HepG2 (cell line): Measurements from ENCODE around the gene PSMB4. TPM values are rescaled to one million over a fixed set of nuclear protein-coding genes. Genes with fewer than 3 reads are reported as not detected.
A peak's percentile ranks its signal among the peaks of the same experiment; 100 is the strongest.

Experiments
- ATAC-seq: fragments of 200-7000 bp; cut with Tn5 transposase; 3 replicates; pipeline ENCODE4 v1.9.1; 2020; ENCODE audit warnings: mild to moderate bottlenecking, moderate library complexity
- BruUV-seq: library from RNA; stranded (reverse); fragments of 400-500 nt; replicated peaks from 2 replicates; lab custom pipeline; 2021; lab: Mats Ljungman, UMichigan
- CTCF ChIA-PET: fragments of 300-600 bp; formaldehyde crosslinking; extraction: SDS; loops from one replicate; lab custom pipeline; 2021; ENCODE audit warnings: low total read pairs, inconsistent platforms, low intra/inter-chr PET ratio; lab: Yijun Ruan, JAX
- POLR2A ChIA-PET: fragments of 350-600 bp; sonication (Branson Sonifier 250); formaldehyde crosslinking; loops from one replicate; lab custom pipeline; 2020; ENCODE audit warnings: antibody characterized with exemption, inconsistent platforms; lab: Yijun Ruan, JAX
- DNase-seq: peaks from one replicate; pipeline ENCODE4 v3.0.0-alpha.2; 2015; ENCODE audit warnings: low spot score
- FAIRE-seq: peaks from 3 replicates; lab custom pipeline; 2011; peaks lifted over from hg19 to GRCh38; lab: Jason Lieb, UNC
- H2AFZ ChIP-seq: one replicate; pipeline ENCODE4 v1.6.1; 2011; ENCODE audit warnings: low read length, inconsistent platforms
- H3K27ac ChIP-seq: fragments of 300-600 bp; 3 replicates; pipeline ENCODE4 v1.8.0; 2011; ENCODE audit warnings: mixed run types, mild to moderate bottlenecking, mixed read lengths, low read length, inconsistent platforms; ENCODE audit not compliant: insufficient read depth; ENCODE audit errors: extremely low read length
- H3K27me3 ChIP-seq, 2 experiments: fragments of 200-600 bp in 1 of 2; 2 replicates in 1 of 2; 3 replicates in 1 of 2; pipeline versions ENCODE4 v1.6.0 to v1.8.0; 2011; ENCODE audit warnings: low read length in 2 of 2, mild to moderate bottlenecking in 2 of 2, moderate library complexity in 2 of 2, inconsistent platforms in 1 of 2; ENCODE audit not compliant: insufficient read depth in 2 of 2, control insufficient read depth in 1 of 2
- H3K36me3 ChIP-seq, 2 experiments: fragments of 200-600 bp in 1 of 2; replicated peaks in 1 of 2; 2 replicates in 1 of 2; 3 replicates in 1 of 2; pipeline versions ENCODE4 v1.5.1 to v1.8.0; 2011; ENCODE audit warnings: low read length in 2 of 2, inconsistent platforms in 1 of 2; ENCODE audit not compliant: insufficient read depth in 2 of 2, control insufficient read depth in 1 of 2
- H3K4me1 ChIP-seq: 2 replicates; pipeline ENCODE4 v1.5.1; 2012; ENCODE audit warnings: low read length, inconsistent platforms; ENCODE audit not compliant: insufficient read depth
- H3K4me2 ChIP-seq: 2 replicates; pipeline ENCODE4 v1.6.0; 2011; ENCODE audit warnings: low read depth, low read length, inconsistent platforms
- H3K4me3 ChIP-seq, 3 experiments: fragments of 200-600 bp in 1 of 3; sonication (generic), shearing (Covaris generic) in 1 of 3; replicated peaks in 1 of 3; 2 replicates each; pipeline ENCODE4 v1.5.1; 2011 to 2016; ENCODE audit warnings: low read length in 3 of 3, inconsistent platforms in 2 of 3, low read depth in 2 of 3, mild to moderate bottlenecking in 2 of 3, control low read depth in 1 of 3, mixed read lengths in 1 of 3; ENCODE audit not compliant: insufficient read depth in 1 of 3
- H3K79me2 ChIP-seq: one replicate; pipeline ENCODE4 v1.6.1; 2011; ENCODE audit warnings: low read length, inconsistent platforms; ENCODE audit not compliant: insufficient read depth
- H3K9ac ChIP-seq: 2 replicates; pipeline ENCODE4 v1.6.0; 2011; ENCODE audit warnings: mild to moderate bottlenecking, low read depth, low read length, inconsistent platforms; ENCODE audit not compliant: insufficient read depth
- H3K9me3 ChIP-seq: 2 replicates; pipeline ENCODE4 v1.5.1; 2012; ENCODE audit warnings: mild to moderate bottlenecking, low read length
- H4K20me1 ChIP-seq: 2 replicates; pipeline ENCODE4 v1.6.0; 2011; ENCODE audit warnings: inconsistent platforms, mild to moderate bottlenecking, low read length, moderate library complexity; ENCODE audit not compliant: insufficient read depth
- HHEX ChIP-seq: IDR thresholded peaks from 2 replicates; pipeline ENCODE4 v1.6.1; 2016; ENCODE audit warnings: control low read depth
- HNF4A ChIP-seq: sonication (generic); formaldehyde crosslinking; IDR thresholded peaks from 2 replicates; pipeline ENCODE4 v1.4.0; 2020; ENCODE audit warnings: missing genetic modification reagents
- RBM22 ChIP-seq: fragments of 200-400 bp; formaldehyde crosslinking; optimal IDR thresholded peaks from 2 replicates; pipeline ENCODE3; 2017; ENCODE audit warnings: mild to moderate bottlenecking, low read length, moderate library complexity
- ZBTB1 ChIP-seq: sonication (generic); formaldehyde crosslinking; IDR thresholded peaks from 2 replicates; pipeline ENCODE4 v1.4.0; 2020; ENCODE audit warnings: missing genetic modification reagents, borderline replicate concordance
- ZNF343 ChIP-seq: sonication (generic); formaldehyde crosslinking; IDR thresholded peaks from 2 replicates; pipeline ENCODE4 v1.4.0; 2020; ENCODE audit warnings: mild to moderate bottlenecking, missing genetic modification reagents
- ZNF382 ChIP-seq: sonication (generic); formaldehyde crosslinking; IDR thresholded peaks from 2 replicates; pipeline ENCODE4 v1.5.0; 2020; ENCODE audit warnings: missing genetic modification reagents, mild to moderate bottlenecking, borderline replicate concordance
- WGBS: methylation state at CpG from one replicate; pipeline ENCODE4 v1.1.6; 2017; ENCODE audit warnings: low lambda C conversion rate; 5-methylcytosine and 5-hydroxymethylcytosine counted together
- in situ Hi-C: cut with HindIII; loops from 2 replicates; pipeline ENCODE4 v1.10.0; 2017; ENCODE audit warnings: low pct_unique_long_range_greater_than_20kb; ENCODE audit not compliant: extremely low pct_ligation_motif_present
- intact Hi-C: fragments of 100-400 bp; cut with micrococcal nuclease; formaldehyde crosslinking; loops from one replicate; pipeline ENCODE4 v1.10.0; 2022; ENCODE audit not compliant: unreplicated experiment
- polyA plus RNA-seq, 8 experiments: library from polyadenylated mRNA; depleted of rRNA in 3 of 8; stranded (reverse) in 7 of 8; unstranded in 1 of 8; fragments of >200 nt; fragmentation: Illumina TruSeq in 4 of 8; extraction: Trizol in 4 of 8; gene quantifications; 2 replicates each; pipeline versions ENCODE4 v1.2.1 to v1.2.3, GENCODE V29; 2011 to 2016; ENCODE audit warnings: low read depth in 4 of 8, missing spikeins in 1 of 8, mixed read lengths in 1 of 8; ENCODE audit not compliant: insufficient read depth in 1 of 8
- total RNA-seq, 5 experiments: library from RNA; depleted of rRNA; stranded (reverse); fragments of >200 nt; fragmentation: Illumina TruSeq; extraction: Trizol; gene quantifications; 2 replicates each; pipeline ENCODE4 v1.2.3, GENCODE V29; 2016; ENCODE audit warnings: low read depth in 1 of 5
- TF ChIP-seq, protein P1 (sequence below): sonication (generic); formaldehyde crosslinking; IDR thresholded peaks from 2 replicates; pipeline ENCODE4 v1.5.0; 2020; ENCODE audit warnings: mild to moderate bottlenecking, low read depth, missing genetic modification reagents, borderline replicate concordance
- TF ChIP-seq, protein P2 (sequence below): sonication (generic); formaldehyde crosslinking; IDR thresholded peaks from 2 replicates; pipeline ENCODE4 v1.5.1; 2020; ENCODE audit warnings: missing genetic modification reagents, mild to moderate bottlenecking, borderline replicate concordance

PSMB4 gene
- total and polyA plus RNA-seq, 2 of the 13 experiments (the other 11 are each of a cell fraction or from before 2014, with no cell fraction given): 336 to 383 TPM

DNA sequence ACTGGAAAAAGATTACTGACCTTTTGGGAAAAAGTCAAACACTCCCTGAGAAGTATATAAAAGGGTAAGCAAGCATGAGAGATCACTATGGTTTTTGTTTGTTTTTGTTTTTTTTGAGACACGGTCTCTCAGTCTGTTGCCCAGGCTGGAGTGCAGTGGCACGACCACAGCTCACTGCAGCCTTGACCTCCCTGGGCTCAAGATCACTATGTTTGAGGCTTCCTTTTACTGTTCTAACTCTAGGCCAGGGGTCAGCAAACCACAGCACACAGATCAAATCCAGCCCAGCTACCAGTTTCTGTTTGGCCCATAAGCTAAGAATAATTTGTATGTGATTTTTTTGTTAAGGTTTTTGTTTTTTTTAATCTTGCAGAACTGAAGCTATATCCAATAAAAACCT is 25.7 kb downstream of the PSMB4 start (continued):
- TF ChIP-seq ZNF382 (CRISPR knock-in tag) (no peak), ZNF343 (CRISPR knock-in tag) (no peak), HNF4A (peak; percentile 18; the same call in 1 of the 2 replicates), HHEX (CRISPR knock-in tag) (no peak)
- TF ChIP-seq, protein P1, sequence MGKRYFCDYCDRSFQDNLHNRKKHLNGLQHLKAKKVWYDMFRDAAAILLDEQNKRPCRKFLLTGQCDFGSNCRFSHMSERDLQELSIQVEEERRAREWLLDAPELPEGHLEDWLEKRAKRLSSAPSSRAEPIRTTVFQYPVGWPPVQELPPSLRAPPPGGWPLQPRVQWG (CRISPR knock-in tag): no peak
- TF ChIP-seq, protein P2, sequence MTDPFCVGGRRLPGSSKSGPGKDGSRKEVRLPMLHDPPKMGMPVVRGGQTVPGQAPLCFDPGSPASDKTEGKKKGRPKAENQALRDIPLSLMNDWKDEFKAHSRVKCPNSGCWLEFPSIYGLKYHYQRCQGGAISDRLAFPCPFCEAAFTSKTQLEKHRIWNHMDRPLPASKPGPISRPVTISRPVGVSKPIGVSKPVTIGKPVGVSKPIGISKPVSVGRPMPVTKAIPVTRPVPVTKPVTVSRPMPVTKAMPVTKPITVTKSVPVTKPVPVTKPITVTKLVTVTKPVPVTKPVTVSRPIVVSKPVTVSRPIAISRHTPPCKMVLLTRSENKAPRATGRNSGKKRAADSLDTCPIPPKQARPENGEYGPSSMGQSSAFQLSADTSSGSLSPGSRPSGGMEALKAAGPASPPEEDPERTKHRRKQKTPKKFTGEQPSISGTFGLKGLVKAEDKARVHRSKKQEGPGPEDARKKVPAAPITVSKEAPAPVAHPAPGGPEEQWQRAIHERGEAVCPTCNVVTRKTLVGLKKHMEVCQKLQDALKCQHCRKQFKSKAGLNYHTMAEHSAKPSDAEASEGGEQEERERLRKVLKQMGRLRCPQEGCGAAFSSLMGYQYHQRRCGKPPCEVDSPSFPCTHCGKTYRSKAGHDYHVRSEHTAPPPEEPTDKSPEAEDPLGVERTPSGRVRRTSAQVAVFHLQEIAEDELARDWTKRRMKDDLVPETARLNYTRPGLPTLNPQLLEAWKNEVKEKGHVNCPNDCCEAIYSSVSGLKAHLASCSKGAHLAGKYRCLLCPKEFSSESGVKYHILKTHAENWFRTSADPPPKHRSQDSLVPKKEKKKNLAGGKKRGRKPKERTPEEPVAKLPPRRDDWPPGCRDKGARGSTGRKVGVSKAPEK (CRISPR knock-in tag): no peak

DNA sequence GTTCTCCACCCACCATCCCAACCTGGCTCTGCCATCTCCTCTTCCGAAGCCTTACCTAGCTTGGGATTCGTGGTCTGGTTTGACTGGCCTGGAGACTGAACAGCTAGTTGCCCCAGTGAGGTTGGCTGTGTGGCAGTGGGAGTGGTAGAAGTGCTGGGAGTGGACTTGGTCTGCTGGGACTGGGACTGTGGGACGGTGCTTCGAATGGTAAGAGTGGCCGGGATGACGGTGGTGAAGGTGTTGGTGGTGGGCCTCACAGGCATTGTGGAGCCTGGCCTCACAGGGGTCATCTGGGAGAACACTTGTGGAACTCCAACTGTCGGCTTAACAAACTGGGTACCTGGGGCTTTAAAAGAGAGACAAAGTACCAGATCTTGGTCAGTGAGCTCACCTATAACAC is 28.7 kb downstream of the PSMB4 start:
- Histone ChIP-seq H3K27me3 (no peaks in the 10 kb centered on the region), H3K4me2 (no peak overlapping the region), H3K4me1 (peaks cover 17% of the 10 kb centered on the region), H3K36me3 (peaks cover 22 to 61% of the 10 kb centered on the region in 2 experiments), H4K20me1 (no peaks in the 10 kb centered on the region), H2AFZ (no peak overlapping the region), H3K4me3 (no peak overlapping the region), H3K9ac (no peak overlapping the region), H3K27ac (no peak overlapping the region), H3K79me2 (peaks cover 20% of the 10 kb centered on the region), H3K9me3 (no peaks in the 10 kb centered on the region)
- 95% methylated on average over 7 of the region's 7 CpGs for WGBS
- in situ Hi-C loops: no loop called here
- CTCF ChIA-PET: no interaction called here
- ATAC-seq (no peak), DNase-seq (no peak), FAIRE-seq (no peak)
- POLR2A ChIA-PET: no interaction called here
- TF ChIP-seq RBM22: peak; percentile 17
- TF ChIP-seq ZBTB1 (CRISPR knock-in tag): no peak
- no TSS peak for BruUV-seq
- intact Hi-C loops: no loop called here
